Small intestine (tissue), 7 donors: ENCODE data around the gene CELF3. TPM values are rescaled to one million over a fixed set of nuclear protein-coding genes. Genes with fewer than 3 reads are reported as not detected.
"Not testable (repeated sequence)": the region's sequence is repeated elsewhere in the genome, so short reads cannot be mapped to it uniquely, and the experiment has no call there.

Source experiments
- DNase-seq, 2 donors: peaks; one replicate each; pipeline versions ENCODE4 v3.0.0 to v3.0.0-alpha.2; 2013
- FAIRE-seq: peaks from 2 replicates; lab custom pipeline; 2012; peaks lifted over from hg19 to GRCh38; lab: Jason Lieb, UNC
- H3K27ac ChIP-seq, 3 donors: one replicate each; pipeline ENCODE4 v1.5.1; 2013; ENCODE audit warnings: low read length in 2 of 3, mild to moderate bottlenecking in 2 of 3, control low read depth in 1 of 3, inconsistent platforms in 1 of 3, low read depth in 1 of 3, moderate library complexity in 1 of 3
- H3K27me3 ChIP-seq, 3 donors: one replicate each; pipeline ENCODE4 v1.6.1; 2013; ENCODE audit warnings: low read length in 3 of 3, inconsistent platforms in 1 of 3; ENCODE audit not compliant: control insufficient read depth in 3 of 3, insufficient read depth in 3 of 3
- H3K36me3 ChIP-seq, 3 donors: one replicate each; pipeline ENCODE4 v1.6.1; 2013; ENCODE audit warnings: low read length in 3 of 3, inconsistent platforms in 1 of 3, low read depth in 1 of 3, mild to moderate bottlenecking in 1 of 3, moderate library complexity in 1 of 3; ENCODE audit not compliant: control insufficient read depth in 3 of 3, insufficient read depth in 2 of 3
- H3K4me1 ChIP-seq, 3 donors: one replicate each; pipeline ENCODE4 v1.6.1; 2013; ENCODE audit warnings: low read length in 2 of 3, inconsistent platforms in 1 of 3, low read depth in 1 of 3, mild to moderate bottlenecking in 1 of 3, moderate library complexity in 1 of 3; ENCODE audit not compliant: control insufficient read depth in 3 of 3, insufficient read depth in 2 of 3
- H3K4me3 ChIP-seq, 3 donors: one replicate each; pipeline ENCODE4 v1.5.1; 2013; ENCODE audit warnings: low read length in 3 of 3, control low read depth in 1 of 3, inconsistent platforms in 1 of 3, low read depth in 1 of 3, mild to moderate bottlenecking in 1 of 3, moderate library complexity in 1 of 3
- H3K9me3 ChIP-seq, 2 donors: one replicate each; pipeline ENCODE4 v1.6.1; 2013; ENCODE audit warnings: low read depth in 1 of 2, low read length in 1 of 2; ENCODE audit not compliant: control insufficient read depth in 2 of 2, insufficient read depth in 1 of 2
- WGBS, 3 donors: extraction: QIAGEN DNeasy Blood & Tissue Kit; methylation state at CpG; one replicate each; pipeline ENCODE4 v1.1.7; 2013; 5-methylcytosine and 5-hydroxymethylcytosine counted together
- polyA plus RNA-seq, 4 donors: library from polyadenylated mRNA; stranded (reverse) in 3 of 4; unstranded in 1 of 4; fragments of 200-250 nt in 3 of 4; fragments of 120-200 nt in 1 of 4; gene quantifications; one replicate each; pipeline versions ENCODE4 v1.2.1 to v1.2.3, GENCODE V29; 2013
- donor health status: healthy with polysubstance abuse.
- donor health status: control.
- donor health status: control.
- donor health status: Bipolar disorder and iron deficiency.
- donor health status: healthy.

The CELF3 gene
- polyA plus RNA-seq, 4 donors, result 0.89 to 55.1 (median 4.0) TPM

- peak; percentile 37 to 51 for DNase-seq
- whole genome bisulfite sequencing, 3 donors, result 13 to 49% (median 23%) methylated on average over 3 of the region's 3 CpGs
- peaks cover 0 to 6% (median 0%) of the 10 kb centered on the region in 3 donors for H3K27me3 ChIP-seq
- H3K9me3 ChIP-seq, result peaks cover 0 to 17% of the 10 kb centered on the region in 2 donors
- no peak overlapping the region for H3K27ac ChIP-seq
- FAIRE-seq, result no peak
- H3K36me3 ChIP-seq, result peaks cover 0 to 2% (median 0%) of the 10 kb centered on the region in 3 donors
- no peak overlapping the region for H3K4me3 ChIP-seq
- peaks cover 0 to 2% (median 2%) of the 10 kb centered on the region in 3 donors for H3K4me1 ChIP-seq
These were observed 23.2 kb upstream of the CELF3 start for GRCh38 chr1:151739590-151740355.

GRCh38 chr1:151737479-151737878 lies 20.9 kb upstream of the CELF3 start:
- H3K36me3 ChIP-seq, result peaks cover 0 to 4% (median 0%) of the 10 kb centered on the region in 3 donors
- H3K27ac ChIP-seq, result no peak overlapping the region
- no peak for FAIRE-seq
- H3K4me1 ChIP-seq, result peaks cover 0 to 4% (median 2%) of the 10 kb centered on the region in 3 donors
- no peaks in the 10 kb centered on the region for H3K27me3 ChIP-seq
- no peak for DNase-seq
- no peak overlapping the region for H3K4me3 ChIP-seq
- H3K9me3 ChIP-seq, result peaks cover 0 to 17% of the 10 kb centered on the region in 2 donors

GRCh38 chr1:151737026-151737425 lies 20.4 kb upstream of the CELF3 start:
- Histone ChIP-seq H3K4me1 (peaks cover 0 to 4% (median 2%) of the 10 kb centered on the region in 3 donors), H3K27me3 (no peaks in the 10 kb centered on the region), H3K4me3 (no peak overlapping the region), H3K36me3 (peaks cover 0 to 4% (median 0%) of the 10 kb centered on the region in 3 donors), H3K9me3 (peaks cover 0 to 17% of the 10 kb centered on the region in 2 donors), H3K27ac (no peak overlapping the region)
- FAIRE-seq (no peak), DNase-seq (no peak)
- 69 to 85% (median 79%) methylated on average over 2 of the region's 2 CpGs for WGBS, 3 donors

GRCh38 chr1:151733995-151734394 lies 17.4 kb upstream of the CELF3 start:
- not testable (repeated sequence) for FAIRE-seq, H3K27me3 ChIP-seq, H3K4me3 ChIP-seq, H3K36me3 ChIP-seq, DNase-seq, H3K27ac ChIP-seq
- Histone ChIP-seq H3K9me3 (peaks cover 0 to 23% of the 10 kb centered on the region in 2 donors), H3K4me1 (peaks cover 0 to 14% (median 2%) of the 10 kb centered on the region in 3 donors)
- 90 to 94% (median 92%) methylated on average over 9 of the region's 9 CpGs for WGBS, 3 donors

GRCh38 chr1:151733126-151733525 lies 16.5 kb upstream of the CELF3 start:
- Histone ChIP-seq H3K36me3 (peaks cover 0 to 4% (median 0%) of the 10 kb centered on the region in 3 donors), H3K9me3 (peaks cover 0 to 19% of the 10 kb centered on the region in 2 donors), H3K4me1 (peaks cover 0 to 18% (median 2%) of the 10 kb centered on the region in 3 donors), H3K4me3 (no peak overlapping the region), H3K27me3 (no peaks in the 10 kb centered on the region), H3K27ac (no peak overlapping the region)
- WGBS, 3 donors, result 74 to 80% (median 78%) methylated on average over 3 of the region's 3 CpGs
- DNase-seq (no peak), FAIRE-seq (no peak)

- WGBS, 3 donors, result 77 to 85% (median 78%) methylated on average over 4 of the region's 4 CpGs
- no peak for DNase-seq
- no peak for FAIRE-seq
- H3K27me3 ChIP-seq, result no peaks in the 10 kb centered on the region
- H3K36me3 ChIP-seq, result peaks cover 0 to 2% (median 0%) of the 10 kb centered on the region in 3 donors
- no peak overlapping the region for H3K27ac ChIP-seq
- no peak overlapping the region for H3K4me3 ChIP-seq
- peaks cover 0 to 27% (median 0%) of the 10 kb centered on the region in 3 donors for H3K4me1 ChIP-seq
- H3K9me3 ChIP-seq, result peaks cover 0 to 6% of the 10 kb centered on the region in 2 donors
These were observed 13.3 kb upstream of the CELF3 start for GRCh38 chr1:151729966-151730291.

GRCh38 chr1:151729157-151729965 lies 12.8 kb upstream of the CELF3 start:
- peak; percentile 48 to 58 for DNase-seq
- Histone ChIP-seq H3K4me3 (peak overlapping the region in 1 of 3 donors; percentile 37), H3K9me3 (peaks cover 0 to 6% of the 10 kb centered on the region in 2 donors), H3K4me1 (peaks cover 0 to 24% (median 0%) of the 10 kb centered on the region in 3 donors), H3K36me3 (peaks cover 0 to 2% (median 0%) of the 10 kb centered on the region in 3 donors), H3K27me3 (no peaks in the 10 kb centered on the region), H3K27ac (peak overlapping the region; percentile 6 to 43 (median 41))
- WGBS, 3 donors, result 15 to 47% (median 37%) methylated on average over 10 of the region's 10 CpGs
- no peak for FAIRE-seq
